K562 (cell line): ENCODE results near the gene SND1.

Experiments used
- ATF7 ChIP-seq: fragments of 450-650 bp; IDR thresholded peaks from 2 replicates; pipeline ENCODE4 v1.7.1; 2014; ENCODE audit warnings: mild to moderate bottlenecking, moderate library complexity
- CHD2 ChIP-seq: IDR thresholded peaks from 2 replicates; pipeline ENCODE4 v1.6.1; 2011; ENCODE audit warnings: low read depth, low read length
- CTCF ChIP-seq, 3 experiments: IDR thresholded peaks in 2 of 3; conservative IDR thresholded peaks in 1 of 3; 2 replicates each; pipeline ENCODE4 v1.5.1; 2011 to 2012; ENCODE audit warnings: low read length in 3 of 3, mild to moderate bottlenecking in 3 of 3, control low read depth in 2 of 3, improper control_type of control experiment in 1 of 3, inconsistent platforms in 1 of 3, low read depth in 1 of 3, mixed read lengths in 1 of 3, moderate library complexity in 1 of 3; ENCODE audit not compliant: insufficient read depth in 2 of 3
- E2F4 ChIP-seq: sonication (generic); formaldehyde crosslinking; IDR thresholded peaks from 2 replicates; pipeline ENCODE4 v1.8.0; 2022; ENCODE audit warnings: mild to moderate bottlenecking, low read depth, missing genetic modification reagents
- GTF2B ChIP-seq: IDR thresholded peaks from 2 replicates; pipeline ENCODE4 v1.6.1; 2011; ENCODE audit not compliant: insufficient read length; ENCODE audit errors: extremely low read depth
- HMG20B ChIP-seq: fragments of 250-450 bp; sonication (Bioruptor Pico); IDR thresholded peaks from 2 replicates; pipeline ENCODE4 v1.5.0; 2021; ENCODE audit warnings: mild to moderate bottlenecking
- NFIC ChIP-seq: fragments of 450-650 bp; IDR thresholded peaks from 2 replicates; pipeline ENCODE4 v1.6.1; 2017; ENCODE audit warnings: mild to moderate bottlenecking, inconsistent platforms
- PCBP2 ChIP-seq: fragments of 200-400 bp; formaldehyde crosslinking; IDR thresholded peaks from 2 replicates; pipeline ENCODE4 v1.6.1; 2018; ENCODE audit warnings: low read length, low read depth, mild to moderate bottlenecking, moderate library complexity; ENCODE audit not compliant: poor library complexity, severe bottlenecking
- PRPF4 ChIP-seq: fragments of 200-400 bp; formaldehyde crosslinking; IDR thresholded peaks from one replicate; pipeline ENCODE4 v1.6.1; 2017; ENCODE audit warnings: low read length, low read depth, mild to moderate bottlenecking; ENCODE audit not compliant: insufficient read depth, poor library complexity, severe bottlenecking
- SRSF7 ChIP-seq: fragments of 200-400 bp; formaldehyde crosslinking; optimal IDR thresholded peaks from 2 replicates; pipeline ENCODE3; 2017; ENCODE audit warnings: mild to moderate bottlenecking, low read depth, low read length
- TOE1 ChIP-seq, 2 experiments: fragments of 450-650 bp in 1 of 2; sonication (generic) in 1 of 2; formaldehyde crosslinking in 1 of 2; IDR thresholded peaks; 2 replicates each; pipeline versions ENCODE4 v1.7.1 to v1.8.0; 2016 to 2022; ENCODE audit warnings: borderline replicate concordance in 2 of 2, mild to moderate bottlenecking in 2 of 2, antibody characterized with exemption in 1 of 2, inconsistent platforms in 1 of 2, low read depth in 1 of 2, missing genetic modification reagents in 1 of 2, moderate library complexity in 1 of 2
- ZC3H11A ChIP-seq: IDR thresholded peaks from 2 replicates; pipeline ENCODE4 v1.6.1; 2012; ENCODE audit warnings: low read depth, low read length, improper control_type of control experiment

- TF ChIP-seq ATF7 = no peak
- TF ChIP-seq ZC3H11A = no peak
- no peak for TF ChIP-seq HMG20B (CRISPR knock-in tag)
- no peak for TF ChIP-seq TOE1 (IDR thresholded peaks at IDR 0.05; ENCODE audit: borderline replicate concordance)
- TF ChIP-seq TOE1 (CRISPR knock-in tag; IDR thresholded peaks at IDR 0.05; ENCODE audit: borderline replicate concordance, low read depth) = no peak
- TF ChIP-seq SRSF7 = no peak
- no peak for TF ChIP-seq E2F4 (CRISPR knock-in tag)
- TF ChIP-seq PRPF4 = no peak
- TF ChIP-seq GTF2B = no peak
- no peak for TF ChIP-seq CHD2
- no peak for TF ChIP-seq NFIC
- TF ChIP-seq CTCF (IDR thresholded peaks at IDR 0.05 in 2 of 3, conservative IDR thresholded peaks at IDR 0.05 in 1 of 3; ENCODE audit: insufficient read depth in 2 of 3, low read depth in 1 of 3, low read length in 3 of 3) = no peak
- no peak for TF ChIP-seq PCBP2
These were observed 419.4 kb downstream of the SND1 start for GRCh38 chr7:128071376-128071775.
